Ishikawa (cell line): ENCODE results near the gene SLC9A7.

Experiments used
- CEBPB ChIP-seq: IDR thresholded peaks from 2 replicates; pipeline ENCODE4 v1.6.1; 2012
- CREB1 ChIP-seq: IDR thresholded peaks from 2 replicates; pipeline ENCODE4 v1.6.1; 2012; ENCODE audit warnings: low read depth
- EGR1 ChIP-seq: IDR thresholded peaks from 2 replicates; pipeline ENCODE4 v1.6.1; 2012
- EP300 ChIP-seq: IDR thresholded peaks from 2 replicates; pipeline ENCODE4 v1.6.1; 2012; ENCODE audit warnings: borderline replicate concordance
- FOXM1 ChIP-seq: IDR thresholded peaks from 2 replicates; pipeline ENCODE4 v1.6.1; 2012; ENCODE audit warnings: low read depth, borderline replicate concordance
- MAX ChIP-seq: IDR thresholded peaks from 2 replicates; pipeline ENCODE4 v1.6.1; 2012
- NFIC ChIP-seq: IDR thresholded peaks from 2 replicates; pipeline ENCODE4 v1.6.1; 2012
- RAD21 ChIP-seq: IDR thresholded peaks from 2 replicates; pipeline ENCODE4 v1.6.1; 2012; ENCODE audit warnings: low read depth
- REST ChIP-seq: IDR thresholded peaks from 2 replicates; pipeline ENCODE4 v1.6.1; 2012; ENCODE audit warnings: low read depth, mild to moderate bottlenecking
- TAF1 ChIP-seq: IDR thresholded peaks from 2 replicates; pipeline ENCODE4 v1.6.1; 2012; ENCODE audit warnings: low read depth, mild to moderate bottlenecking
- TCF12 ChIP-seq: IDR thresholded peaks from 2 replicates; pipeline ENCODE4 v1.6.1; 2012; ENCODE audit warnings: low read depth
- TEAD4 ChIP-seq: IDR thresholded peaks from 2 replicates; pipeline ENCODE4 v1.6.1; 2012
- USF1 ChIP-seq: IDR thresholded peaks from 2 replicates; pipeline ENCODE4 v1.6.1; 2012
- YY1 ChIP-seq: IDR thresholded peaks from 2 replicates; pipeline ENCODE4 v1.6.1; 2012; ENCODE audit warnings: low read depth
- ZBTB7A ChIP-seq: IDR thresholded peaks from 2 replicates; pipeline ENCODE4 v1.6.1; 2012; ENCODE audit warnings: low read depth

Gene SLC9A7

GRCh38 chrX:46582325-46582724, 176.6 kb downstream of the SLC9A7 start:
- TF ChIP-seq TEAD4 (0 out of 2 replicates have a peak, but pooled peaks have one; percentile 11), MAX (no peak)

- TF ChIP-seq RAD21: no peak
- TF ChIP-seq ZBTB7A: no peak
- no peak for TF ChIP-seq YY1
- no peak for TF ChIP-seq CREB1
- no peak for TF ChIP-seq REST
Measured at GRCh38 chrX:46580613-46581012, 178.3 kb downstream of the SLC9A7 start.

GRCh38 chrX:46579250-46579649, 179.7 kb downstream of the SLC9A7 start:
- TF ChIP-seq CREB1 (no peak), YY1 (no peak), NFIC (no peak), EP300 (no peak), ZBTB7A (no peak), TCF12 (no peak), MAX (no peak), REST (no peak), FOXM1 (no peak), TEAD4 (no peak), RAD21 (no peak), CEBPB (no peak), USF1 (no peak), TAF1 (no peak), EGR1 (no peak)

GRCh38 chrX:46577221-46578005, 181.5 kb downstream of the SLC9A7 start:
- no peak for TF ChIP-seq FOXM1
- no peak for TF ChIP-seq REST
- no peak for TF ChIP-seq ZBTB7A
- TF ChIP-seq CEBPB: no peak
- TF ChIP-seq EP300: no peak

- TF ChIP-seq RAD21 (no peak), CEBPB (no peak)
Measured at GRCh38 chrX:46576458-46576857, 182.5 kb downstream of the SLC9A7 start.

GRCh38 chrX:46575991-46576392, 182.9 kb downstream of the SLC9A7 start:
- TF ChIP-seq ZBTB7A (no peak), CREB1 (no peak), RAD21 (no peak), TEAD4 (no peak), USF1 (no peak), YY1 (no peak), EGR1 (no peak), REST (no peak), TCF12 (no peak)
